Suprapubic skin (tissue), 4 donors: ENCODE data around the gene CHN2. TPM values are rescaled to one million over a fixed set of nuclear protein-coding genes. Genes with fewer than 3 reads are reported as not detected.
A peak's percentile ranks its signal among the peaks of the same experiment; 100 is the strongest.

ENCODE experiments used
- DNase-seq, 2 donors: peaks; one replicate each; pipeline ENCODE4 v3.0.0-alpha.2; 2019; ENCODE audit warnings: low spot score in 2 of 2
- H3K27ac ChIP-seq: fragments of 200-600 bp; sonication (generic); one replicate; pipeline ENCODE4 v1.5.1; 2019
- H3K27me3 ChIP-seq: fragments of 200-600 bp; sonication (generic); one replicate; pipeline ENCODE4 v1.5.1; 2019
- H3K36me3 ChIP-seq: fragments of 200-600 bp; sonication (generic); one replicate; pipeline ENCODE4 v1.5.1; 2019
- H3K4me1 ChIP-seq: fragments of 200-600 bp; sonication (generic); one replicate; pipeline ENCODE4 v1.5.1; 2019
- H3K4me3 ChIP-seq: fragments of 200-600 bp; sonication (generic); one replicate; pipeline ENCODE4 v1.5.1; 2019; ENCODE audit warnings: mild to moderate bottlenecking
- H3K9me3 ChIP-seq: fragments of 200-600 bp; sonication (generic); one replicate; pipeline ENCODE4 v1.5.1; 2019
- EP300 ChIP-seq: sonication (generic); formaldehyde crosslinking; IDR thresholded peaks from one replicate; pipeline ENCODE4 v1.6.1; 2017; ENCODE audit warnings: antibody characterized with exemption
- POLR2A ChIP-seq, 2 donors: fragments of 450-650 bp; IDR thresholded peaks; one replicate each; pipeline ENCODE4 v1.6.1; 2017; ENCODE audit warnings: antibody characterized with exemption in 2 of 2, mild to moderate bottlenecking in 2 of 2, moderate library complexity in 2 of 2
- POLR2AphosphoS5 ChIP-seq, 3 donors: sonication (generic); formaldehyde crosslinking; IDR thresholded peaks; one replicate each; pipeline ENCODE4 v1.6.1; 2017; ENCODE audit warnings: antibody characterized with exemption in 3 of 3
- WGBS: methylation state at CpG from one replicate; pipeline ENCODE4 v1.1.5; 2018; 5-methylcytosine and 5-hydroxymethylcytosine counted together
- total RNA-seq, 4 donors: library from RNA; depleted of rRNA; stranded (reverse); fragments of >200 nt; gene quantifications; one replicate each; pipeline ENCODE4 v1.1.0, GENCODE V29; 2016
- TF ChIP-seq, protein P1 (sequence below), 2 donors: fragments of 200-600 bp in 1 of 2; fragments of 450-650 bp in 1 of 2; sonication (generic) in 1 of 2; IDR thresholded peaks; one replicate each; pipeline ENCODE4 v1.5.1; 2016 to 2019; ENCODE audit warnings: antibody characterized with exemption in 2 of 2, mild to moderate bottlenecking in 1 of 2, moderate library complexity in 1 of 2

Gene CHN2
- total RNA-seq, 4 donors from 2014 or later: 3.3 to 9.6 (median 6.2) TPM

DNA sequence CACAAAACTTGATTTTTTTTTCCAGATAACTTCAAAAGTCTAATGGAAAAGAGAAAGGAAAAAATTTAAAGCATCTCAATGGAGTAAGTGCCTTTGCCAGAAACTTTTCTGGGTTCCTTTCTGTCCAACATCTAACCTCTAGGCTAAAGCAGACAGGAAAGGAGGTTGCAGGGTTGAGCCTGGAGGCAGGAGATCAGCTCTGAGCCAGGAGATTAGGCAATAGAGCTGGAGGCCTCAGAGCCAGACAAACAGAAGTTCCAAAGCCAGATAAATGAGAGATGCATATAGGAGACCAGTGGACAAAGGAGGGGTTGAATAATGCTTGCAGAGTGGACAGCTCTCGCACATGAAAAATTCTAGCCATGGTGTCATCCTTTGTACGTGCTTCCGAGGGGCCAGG is 42.9 kb downstream of the CHN2 start:
- Histone ChIP-seq H3K4me1 (peaks cover 3% of the 10 kb centered on the region), H3K27ac (no peak overlapping the region), H3K27me3 (no peaks in the 10 kb centered on the region), H3K9me3 (no peaks in the 10 kb centered on the region), H3K4me3 (no peak overlapping the region), H3K36me3 (no peaks in the 10 kb centered on the region)
- 85% methylated on average over 3 of the region's 3 CpGs for WGBS
- DNase-seq: no peak
- TF ChIP-seq POLR2A (IDR thresholded peaks at IDR 0.05): no peak

DNA sequence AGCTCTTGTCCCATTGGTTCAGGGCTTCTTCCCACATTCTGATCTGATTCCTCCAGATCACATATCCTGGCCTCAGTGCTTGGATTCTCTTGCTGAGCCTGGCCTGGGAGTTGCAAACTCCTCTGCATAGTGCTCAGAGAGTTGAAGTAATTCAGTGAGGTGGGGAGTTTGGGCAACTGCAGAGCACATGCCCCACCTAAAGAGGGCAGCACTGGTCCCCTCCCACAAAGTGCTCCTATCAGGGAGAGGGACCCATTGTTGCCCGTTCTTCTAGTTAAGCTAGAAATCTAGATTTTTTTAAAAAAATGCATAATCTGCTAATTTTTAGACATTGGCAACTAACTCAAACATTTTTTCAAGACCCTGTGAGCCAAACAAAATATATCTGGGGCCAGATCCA is 45.1 kb downstream of the CHN2 start:
- DNase-seq: no peak
- TF ChIP-seq POLR2AphosphoS5 (IDR thresholded peaks at IDR 0.05): no peak
- TF ChIP-seq, protein P1, sequence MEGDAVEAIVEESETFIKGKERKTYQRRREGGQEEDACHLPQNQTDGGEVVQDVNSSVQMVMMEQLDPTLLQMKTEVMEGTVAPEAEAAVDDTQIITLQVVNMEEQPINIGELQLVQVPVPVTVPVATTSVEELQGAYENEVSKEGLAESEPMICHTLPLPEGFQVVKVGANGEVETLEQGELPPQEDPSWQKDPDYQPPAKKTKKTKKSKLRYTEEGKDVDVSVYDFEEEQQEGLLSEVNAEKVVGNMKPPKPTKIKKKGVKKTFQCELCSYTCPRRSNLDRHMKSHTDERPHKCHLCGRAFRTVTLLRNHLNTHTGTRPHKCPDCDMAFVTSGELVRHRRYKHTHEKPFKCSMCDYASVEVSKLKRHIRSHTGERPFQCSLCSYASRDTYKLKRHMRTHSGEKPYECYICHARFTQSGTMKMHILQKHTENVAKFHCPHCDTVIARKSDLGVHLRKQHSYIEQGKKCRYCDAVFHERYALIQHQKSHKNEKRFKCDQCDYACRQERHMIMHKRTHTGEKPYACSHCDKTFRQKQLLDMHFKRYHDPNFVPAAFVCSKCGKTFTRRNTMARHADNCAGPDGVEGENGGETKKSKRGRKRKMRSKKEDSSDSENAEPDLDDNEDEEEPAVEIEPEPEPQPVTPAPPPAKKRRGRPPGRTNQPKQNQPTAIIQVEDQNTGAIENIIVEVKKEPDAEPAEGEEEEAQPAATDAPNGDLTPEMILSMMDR (IDR thresholded peaks at IDR 0.05): no peak
- no peak for TF ChIP-seq POLR2A (IDR thresholded peaks at IDR 0.05)
- TF ChIP-seq EP300: no peak
- H3K36me3 ChIP-seq: no peaks in the 10 kb centered on the region
- peaks cover 3% of the 10 kb centered on the region for H3K4me1 ChIP-seq
- no peak overlapping the region for H3K4me3 ChIP-seq
- no peaks in the 10 kb centered on the region for H3K9me3 ChIP-seq
- no peak overlapping the region for H3K27ac ChIP-seq
- H3K27me3 ChIP-seq: no peaks in the 10 kb centered on the region
- WGBS: 88% methylated on average over 1 of the region's 1 CpG

DNA sequence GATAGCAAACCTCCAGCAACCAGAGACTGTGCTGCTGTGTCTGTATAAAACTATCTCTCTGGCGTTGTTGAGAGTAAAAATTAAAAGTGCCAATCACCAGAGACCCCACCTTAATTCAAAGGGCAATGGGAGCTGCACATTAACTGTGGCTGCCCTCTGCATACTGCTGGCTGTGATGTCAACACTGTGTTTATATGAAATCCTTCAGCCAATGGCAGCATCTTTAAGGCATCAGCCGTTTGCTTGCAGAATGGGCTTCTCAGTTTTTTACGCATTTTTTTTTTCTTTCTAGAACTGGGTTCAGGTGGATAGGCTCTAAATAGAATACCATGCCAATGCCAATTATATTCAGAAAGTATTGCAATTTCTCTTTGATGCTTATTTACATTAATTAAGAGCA is 47.7 kb downstream of the CHN2 start:
- no peaks in the 10 kb centered on the region for H3K36me3 ChIP-seq
- H3K27ac ChIP-seq: no peak overlapping the region
- no peaks in the 10 kb centered on the region for H3K9me3 ChIP-seq
- no peak for DNase-seq
- TF ChIP-seq POLR2AphosphoS5 (IDR thresholded peaks at IDR 0.05): no peak
- TF ChIP-seq, protein P1 (IDR thresholded peaks at IDR 0.05): no peak
- TF ChIP-seq EP300: no peak
- no peak for TF ChIP-seq POLR2A (IDR thresholded peaks at IDR 0.05)
- 69% methylated on average over 3 of the region's 3 CpGs for WGBS
- H3K27me3 ChIP-seq: no peaks in the 10 kb centered on the region
- H3K4me1 ChIP-seq: peaks cover 3% of the 10 kb centered on the region
- no peak overlapping the region for H3K4me3 ChIP-seq

DNA sequence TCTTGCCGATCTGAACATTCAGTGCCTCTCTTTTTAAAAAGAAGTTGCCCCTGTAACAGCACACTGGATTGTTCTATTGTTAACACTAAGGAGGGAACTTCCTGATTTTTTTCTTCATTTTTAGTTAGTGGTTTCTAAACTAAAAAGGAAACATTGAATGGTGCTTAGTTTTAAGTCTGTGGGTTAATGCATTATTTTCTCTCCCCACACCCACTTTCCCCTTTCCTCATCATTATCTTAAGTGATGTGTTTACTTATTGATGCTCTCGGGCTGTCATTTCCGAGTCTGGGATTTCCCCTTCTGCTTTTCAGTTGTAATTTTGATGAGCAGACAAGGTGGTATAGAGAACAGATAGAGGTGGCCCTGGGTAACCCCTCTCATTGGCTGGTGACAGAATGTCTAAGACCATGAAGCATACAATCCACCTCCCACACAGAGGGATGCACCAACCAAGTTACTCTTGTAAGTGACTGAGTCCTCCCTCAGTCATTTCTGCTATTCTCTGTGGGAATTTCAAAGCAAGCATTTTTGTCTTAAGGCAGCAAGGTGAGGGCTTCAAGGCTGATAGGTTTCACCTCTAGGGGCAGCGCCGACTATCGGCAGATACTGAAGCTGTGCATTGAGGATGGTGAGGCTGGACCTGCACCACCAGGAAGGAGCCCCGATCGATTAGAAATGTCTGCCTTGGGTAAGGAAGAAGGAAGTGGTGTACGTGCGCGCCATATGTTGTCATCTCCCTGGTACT is 49.5 kb downstream of the CHN2 start:
- H3K4me1 ChIP-seq: no peaks in the 10 kb centered on the region
- WGBS: 73% methylated on average over 11 of the region's 11 CpGs
- no peak overlapping the region for H3K4me3 ChIP-seq
- H3K27ac ChIP-seq: no peak overlapping the region
- no peaks in the 10 kb centered on the region for H3K9me3 ChIP-seq
- no peak for DNase-seq
- no peak for TF ChIP-seq EP300
- TF ChIP-seq, protein P1 (IDR thresholded peaks at IDR 0.05): no peak
- no peak for TF ChIP-seq POLR2A (IDR thresholded peaks at IDR 0.05)
- TF ChIP-seq POLR2AphosphoS5 (IDR thresholded peaks at IDR 0.05): no peak
- H3K36me3 ChIP-seq: no peaks in the 10 kb centered on the region
- no peaks in the 10 kb centered on the region for H3K27me3 ChIP-seq

DNA sequence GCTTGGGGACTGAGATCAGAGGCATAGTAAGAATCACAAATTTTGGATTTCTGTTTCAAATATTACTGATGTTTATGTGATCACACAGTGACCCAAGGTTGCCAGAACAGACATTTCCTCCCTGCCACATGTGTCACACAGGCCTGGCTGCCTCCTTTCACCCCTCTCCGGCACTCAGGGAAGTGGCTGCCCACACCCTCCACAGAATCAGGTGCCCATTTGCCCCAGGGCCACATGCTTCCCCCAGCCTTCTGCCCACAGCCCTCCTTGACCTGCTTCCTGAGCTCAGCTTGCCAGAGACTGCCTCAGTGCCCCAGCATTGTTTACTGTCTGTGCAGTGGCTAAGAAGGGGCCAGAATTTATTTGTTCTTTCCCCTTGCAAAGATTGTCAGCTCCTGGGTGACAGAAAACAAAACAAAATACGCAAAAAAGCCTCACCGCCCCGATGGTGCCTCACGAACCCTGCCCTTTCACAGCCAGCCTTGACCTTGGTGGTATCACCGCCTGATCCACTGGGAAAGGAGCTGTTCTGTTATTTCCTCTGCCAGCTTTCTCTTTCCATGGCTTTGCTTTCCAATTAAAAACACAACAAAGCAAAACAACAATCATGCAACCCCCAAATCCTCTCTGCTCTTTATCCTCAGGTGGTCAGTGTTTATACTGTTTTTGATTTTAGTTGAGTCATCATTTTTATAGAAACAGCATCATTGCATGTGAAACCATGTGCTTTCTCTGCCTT is 52.8 kb downstream of the CHN2 start:
- Histone ChIP-seq H3K27ac (peak overlapping the region; percentile 29), H3K9me3 (no peaks in the 10 kb centered on the region), H3K4me3 (no peak overlapping the region), H3K36me3 (no peaks in the 10 kb centered on the region), H3K4me1 (no peaks in the 10 kb centered on the region), H3K27me3 (no peaks in the 10 kb centered on the region)
- DNase-seq: no peak
- TF ChIP-seq, protein P1 (IDR thresholded peaks at IDR 0.05): no peak
- no peak for TF ChIP-seq POLR2A (IDR thresholded peaks at IDR 0.05)
- no peak for TF ChIP-seq POLR2AphosphoS5 (IDR thresholded peaks at IDR 0.05)
- no peak for TF ChIP-seq EP300
- WGBS: 87% methylated on average over 6 of the region's 6 CpGs
